SK-N-SH treated with all-trans-retinoic acid at 6 μM for 48 hours (cell line): ENCODE measurements around the gene SGTB.

Source experiments
- GLIS3 ChIP-seq: fragments of 250-450 bp; sonication (Bioruptor Pico); IDR thresholded peaks from 2 replicates; pipeline ENCODE4 v1.5.0; 2020; ENCODE audit warnings: mild to moderate bottlenecking, moderate library complexity
- TOX ChIP-seq: fragments of 250-450 bp; sonication (Bioruptor Pico); IDR thresholded peaks from 2 replicates; pipeline ENCODE4 v1.8.0; 2021; ENCODE audit warnings: mild to moderate bottlenecking, moderate library complexity, borderline replicate concordance
- ZFP3 ChIP-seq: fragments of 250-450 bp; sonication (Bioruptor Pico); IDR thresholded peaks from 2 replicates; pipeline ENCODE4 v1.5.0; 2020; ENCODE audit warnings: mild to moderate bottlenecking, moderate library complexity
- ZFP30 ChIP-seq: fragments of 450-650 bp; formaldehyde crosslinking; IDR thresholded peaks from 2 replicates; pipeline ENCODE4 v1.5.0; 2022; ENCODE audit warnings: mild to moderate bottlenecking, moderate library complexity

DNA sequence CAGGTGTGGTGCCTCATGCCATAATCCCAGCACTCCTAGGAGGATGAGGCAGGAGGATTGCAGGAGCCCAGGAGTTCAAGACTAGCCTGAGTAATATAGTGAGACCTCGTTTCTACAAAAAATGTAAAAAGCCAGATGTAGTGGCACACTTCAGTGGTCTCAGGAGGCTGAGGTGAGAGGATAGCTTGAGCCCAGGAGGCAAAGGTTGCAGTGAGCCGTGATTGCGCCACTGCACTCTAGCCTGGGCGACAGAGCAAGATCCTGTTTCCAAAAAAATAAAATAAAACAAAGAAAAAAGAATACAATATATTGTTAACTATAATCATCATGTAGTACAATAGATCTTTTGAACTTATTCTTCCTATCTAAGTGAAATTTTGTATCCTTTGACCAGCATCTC is 16.4 kb upstream of the SGTB start:
- TF ChIP-seq TOX (CRISPR knock-in tag) (no peak), ZFP3 (no peak), GLIS3 (CRISPR knock-in tag) (no peak), ZFP30 (CRISPR knock-in tag) (no peak)
